HEK293 (cell line): ENCODE measurements around the gene STAT3.

Experiments
- CTCF ChIP-seq: fragments of 450-650 bp; formaldehyde crosslinking; IDR thresholded peaks from 2 replicates; pipeline ENCODE4 v1.5.1; 2016; ENCODE audit warnings: missing biosample characterization, missing genetic modification characterization
- PRDM10 ChIP-seq: fragments of 450-650 bp; formaldehyde crosslinking; IDR thresholded peaks from 2 replicates; pipeline ENCODE4 v1.5.1; 2016; ENCODE audit warnings: missing biosample characterization, missing genetic modification characterization
- REST ChIP-seq: fragments of 450-650 bp; formaldehyde crosslinking; IDR thresholded peaks from 2 replicates; pipeline ENCODE4 v1.5.1; 2016; ENCODE audit warnings: missing biosample characterization, missing genetic modification characterization
- YY1 ChIP-seq: fragments of 450-650 bp; formaldehyde crosslinking; IDR thresholded peaks from 2 replicates; pipeline ENCODE4 v1.5.1; 2018; ENCODE audit warnings: missing biosample characterization, missing genetic modification characterization
- ZBTB8A ChIP-seq: fragments of 450-650 bp; formaldehyde crosslinking; IDR thresholded peaks from 2 replicates; pipeline ENCODE4 v1.5.1; 2016; ENCODE audit warnings: missing biosample characterization, missing genetic modification characterization
- ZNF114 ChIP-seq: fragments of 450-650 bp; formaldehyde crosslinking; IDR thresholded peaks from 2 replicates; pipeline ENCODE4 v1.5.0; 2017; ENCODE audit warnings: missing biosample characterization, missing genetic modification characterization
- ZNF138 ChIP-seq: fragments of 450-650 bp; formaldehyde crosslinking; IDR thresholded peaks from 2 replicates; pipeline ENCODE4 v1.5.1; 2016; ENCODE audit warnings: missing biosample characterization, missing genetic modification characterization, borderline replicate concordance
- ZNF449 ChIP-seq: fragments of 450-650 bp; formaldehyde crosslinking; IDR thresholded peaks from 2 replicates; pipeline ENCODE4 v1.5.1; 2017; ENCODE audit warnings: missing biosample characterization, mild to moderate bottlenecking, missing genetic modification characterization, moderate library complexity
- ZNF558 ChIP-seq: fragments of 450-650 bp; formaldehyde crosslinking; IDR thresholded peaks from 2 replicates; pipeline ENCODE4 v1.5.1; 2016; ENCODE audit warnings: missing biosample characterization, missing genetic modification characterization
- ZNF580 ChIP-seq: fragments of 450-650 bp; formaldehyde crosslinking; IDR thresholded peaks from 2 replicates; pipeline ENCODE4 v1.5.1; 2016; ENCODE audit warnings: missing biosample characterization, missing genetic modification characterization
- ZNF843 ChIP-seq: fragments of 450-650 bp; formaldehyde crosslinking; IDR thresholded peaks from 2 replicates; pipeline ENCODE4 v1.5.1; 2016; ENCODE audit warnings: missing biosample characterization, missing genetic modification characterization

GRCh38 chr17:42405076-42405475, 16.8 kb upstream of the STAT3 start:
- TF ChIP-seq ZNF843 (no peak), ZNF138 (no peak), PRDM10 (tag by site-specific recombination) (no peak), ZNF449 (tag by site-specific recombination) (no peak), ZBTB8A (no peak), ZNF558 (tag by site-specific recombination) (no peak), CTCF (tag by site-specific recombination) (no peak), ZNF580 (tag by site-specific recombination) (no peak), ZNF114 (no peak), YY1 (tag by site-specific recombination) (no peak), REST (tag by site-specific recombination) (no peak)
